K562 (cell line): ENCODE data around the gene CDR2L. TPM values are rescaled to one million over a fixed set of nuclear protein-coding genes. Genes with fewer than 3 reads are reported as not detected.

Source experiments
- CBFA2T2 ChIP-seq: fragments of 450-650 bp; conservative IDR thresholded peaks from 2 replicates; pipeline ENCODE4 v1.6.1; 2017; ENCODE audit warnings: mild to moderate bottlenecking
- CC2D1A ChIP-seq: fragments of 450-650 bp; IDR thresholded peaks from 2 replicates; pipeline ENCODE4 v1.6.1; 2017; ENCODE audit warnings: mild to moderate bottlenecking
- E2F5 ChIP-seq: sonication (generic); formaldehyde crosslinking; IDR thresholded peaks from 2 replicates; pipeline ENCODE4 v1.8.0; 2022; ENCODE audit warnings: mild to moderate bottlenecking, missing genetic modification reagents
- NCOA4 ChIP-seq: fragments of 450-650 bp; IDR thresholded peaks from 2 replicates; pipeline ENCODE4 v1.6.1; 2018; ENCODE audit warnings: mild to moderate bottlenecking; ENCODE audit not compliant: partially characterized antibody
- YY1 ChIP-seq, 3 experiments: IDR thresholded peaks; 2 replicates each; pipeline ENCODE4 v1.6.1; 2011; ENCODE audit warnings: low read length in 2 of 3, mild to moderate bottlenecking in 2 of 3, moderate library complexity in 2 of 3, borderline replicate concordance in 1 of 3, control low read depth in 1 of 3, low read depth in 1 of 3; ENCODE audit not compliant: insufficient read depth in 3 of 3, insufficient replicate concordance in 2 of 3, control insufficient read depth in 1 of 3, insufficient read length in 1 of 3; ENCODE audit errors: extremely low read depth in 1 of 3
- ZBTB40 ChIP-seq, 2 experiments: fragments of 450-650 bp in 1 of 2; sonication (generic) in 1 of 2; formaldehyde crosslinking in 1 of 2; IDR thresholded peaks; 2 replicates each; pipeline versions ENCODE4 v1.7.1 to v1.9.0; 2016 to 2022; ENCODE audit warnings: inconsistent platforms in 1 of 2, mild to moderate bottlenecking in 1 of 2, missing genetic modification reagents in 1 of 2
- ZBTB7A ChIP-seq: IDR thresholded peaks from 2 replicates; pipeline ENCODE4 v1.6.1; 2011; ENCODE audit warnings: low read depth, mild to moderate bottlenecking, low read length, moderate library complexity, borderline replicate concordance; ENCODE audit not compliant: control insufficient read depth
- ZNF583 ChIP-seq: fragments of 250-450 bp; sonication (Bioruptor Pico); IDR thresholded peaks from 2 replicates; pipeline ENCODE4 v1.4.0; 2020
- ZNF586 ChIP-seq: fragments of 450-650 bp; formaldehyde crosslinking; conservative IDR thresholded peaks from 2 replicates; pipeline ENCODE4 v1.4.0; 2020; ENCODE audit warnings: mild to moderate bottlenecking, moderate library complexity
- polyA plus RNA-seq, 8 experiments: library from polyadenylated mRNA; depleted of rRNA in 4 of 8; stranded (reverse) in 5 of 8; unstranded in 3 of 8; fragments of >200 nt; fragmentation: Nextera tagmentation in 2 of 8; fragmentation: Illumina TruSeq in 1 of 8; extraction: Ambion mirVana in 2 of 8; extraction: Trizol in 1 of 8; gene quantifications; 2 replicates each; pipeline versions ENCODE4 v1.2.1 to v1.2.3, GENCODE V29; 2011 to 2014; ENCODE audit warnings: inconsistent platforms in 1 of 8, missing spikeins in 1 of 8
- total RNA-seq, 7 experiments: library from RNA; depleted of rRNA in 6 of 7; stranded (reverse); fragments of >200 nt in 6 of 7; fragmentation: Illumina TruSeq in 2 of 7; extraction: Trizol in 2 of 7; gene quantifications; 2 replicates each; pipeline versions ENCODE4 v1.2.1 to v1.2.3, GENCODE V29; 2011 to 2021; ENCODE audit warnings: low replicate concordance in 1 of 7
- TF ChIP-seq, protein P1 (sequence below): fragments of 200-400 bp; formaldehyde crosslinking; IDR thresholded peaks from 2 replicates; pipeline ENCODE4 v1.6.1; 2017; ENCODE audit warnings: mild to moderate bottlenecking, low read depth, low read length, moderate library complexity
- TF ChIP-seq, protein P2 (sequence below): IDR thresholded peaks from 2 replicates; pipeline ENCODE4 v1.6.1; 2016; ENCODE audit warnings: missing genetic modification characterization, missing compliant biosample characterization

Gene CDR2L
- total and polyA plus RNA-seq, 9 of the 15 experiments (the other 6 are each of a cell fraction or from before 2014, with no cell fraction given) = 2.7 to 16.0 (median 7.3) TPM

- TF ChIP-seq, protein P1, sequence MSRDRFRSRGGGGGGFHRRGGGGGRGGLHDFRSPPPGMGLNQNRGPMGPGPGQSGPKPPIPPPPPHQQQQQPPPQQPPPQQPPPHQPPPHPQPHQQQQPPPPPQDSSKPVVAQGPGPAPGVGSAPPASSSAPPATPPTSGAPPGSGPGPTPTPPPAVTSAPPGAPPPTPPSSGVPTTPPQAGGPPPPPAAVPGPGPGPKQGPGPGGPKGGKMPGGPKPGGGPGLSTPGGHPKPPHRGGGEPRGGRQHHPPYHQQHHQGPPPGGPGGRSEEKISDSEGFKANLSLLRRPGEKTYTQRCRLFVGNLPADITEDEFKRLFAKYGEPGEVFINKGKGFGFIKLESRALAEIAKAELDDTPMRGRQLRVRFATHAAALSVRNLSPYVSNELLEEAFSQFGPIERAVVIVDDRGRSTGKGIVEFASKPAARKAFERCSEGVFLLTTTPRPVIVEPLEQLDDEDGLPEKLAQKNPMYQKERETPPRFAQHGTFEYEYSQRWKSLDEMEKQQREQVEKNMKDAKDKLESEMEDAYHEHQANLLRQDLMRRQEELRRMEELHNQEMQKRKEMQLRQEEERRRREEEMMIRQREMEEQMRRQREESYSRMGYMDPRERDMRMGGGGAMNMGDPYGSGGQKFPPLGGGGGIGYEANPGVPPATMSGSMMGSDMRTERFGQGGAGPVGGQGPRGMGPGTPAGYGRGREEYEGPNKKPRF = no peak
- TF ChIP-seq CC2D1A (no peak), ZBTB40 (IDR thresholded peaks at IDR 0.05) (peak; percentile 68), ZBTB40 (CRISPR knock-in tag; IDR thresholded peaks at IDR 0.05) (no peak), CBFA2T2 (peak; percentile 13; the same call in 1 of the 2 replicates), ZNF586 (CRISPR knock-in tag) (0 out of 2 replicates have a peak, but pooled peaks have one; percentile 41), ZBTB7A (0 out of 2 replicates have a peak, but pooled peaks have one; percentile 47), YY1 (IDR thresholded peaks at IDR 0.05; ENCODE audit: borderline replicate concordance in 1 of 3, control insufficient read depth in 1 of 3, extremely low read depth in 1 of 3, insufficient read depth in 3 of 3, insufficient read length in 1 of 3, insufficient replicate concordance in 2 of 3, low read depth in 1 of 3, low read length in 2 of 3) (peak in 2 of 3 experiments; percentile 53 to 56), NCOA4 (no peak), ZNF583 (CRISPR knock-in tag) (no peak), E2F5 (CRISPR knock-in tag) (no peak)
- TF ChIP-seq, protein P2, sequence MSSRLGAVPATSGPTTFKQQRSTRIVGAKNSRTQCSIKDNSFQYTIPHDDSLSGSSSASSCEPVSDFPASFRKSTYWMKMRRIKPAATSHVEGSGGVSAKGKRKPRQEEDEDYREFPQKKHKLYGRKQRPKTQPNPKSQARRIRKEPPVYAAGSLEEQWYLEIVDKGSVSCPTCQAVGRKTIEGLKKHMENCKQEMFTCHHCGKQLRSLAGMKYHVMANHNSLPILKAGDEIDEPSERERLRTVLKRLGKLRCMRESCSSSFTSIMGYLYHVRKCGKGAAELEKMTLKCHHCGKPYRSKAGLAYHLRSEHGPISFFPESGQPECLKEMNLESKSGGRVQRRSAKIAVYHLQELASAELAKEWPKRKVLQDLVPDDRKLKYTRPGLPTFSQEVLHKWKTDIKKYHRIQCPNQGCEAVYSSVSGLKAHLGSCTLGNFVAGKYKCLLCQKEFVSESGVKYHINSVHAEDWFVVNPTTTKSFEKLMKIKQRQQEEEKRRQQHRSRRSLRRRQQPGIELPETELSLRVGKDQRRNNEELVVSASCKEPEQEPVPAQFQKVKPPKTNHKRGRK (tag) = no peak
Measured at GRCh38 chr17:75034236-75034908, 46.9 kb downstream of the CDR2L start (continued).
